WI38 (cell line): Measurements from ENCODE around the gene ESYT2.

ENCODE experiments used
- H3K4me3 ChIP-seq: 2 replicates; pipeline ENCODE4 v1.5.1; 2011; ENCODE audit warnings: low read depth, mild to moderate bottlenecking, control low read depth, low read length
- TF ChIP-seq, protein P1 (sequence below): IDR thresholded peaks from 2 replicates; pipeline ENCODE4 v1.5.1; 2012; ENCODE audit warnings: low read depth, mild to moderate bottlenecking, control low read depth, low read length

ESYT2 gene

DNA sequence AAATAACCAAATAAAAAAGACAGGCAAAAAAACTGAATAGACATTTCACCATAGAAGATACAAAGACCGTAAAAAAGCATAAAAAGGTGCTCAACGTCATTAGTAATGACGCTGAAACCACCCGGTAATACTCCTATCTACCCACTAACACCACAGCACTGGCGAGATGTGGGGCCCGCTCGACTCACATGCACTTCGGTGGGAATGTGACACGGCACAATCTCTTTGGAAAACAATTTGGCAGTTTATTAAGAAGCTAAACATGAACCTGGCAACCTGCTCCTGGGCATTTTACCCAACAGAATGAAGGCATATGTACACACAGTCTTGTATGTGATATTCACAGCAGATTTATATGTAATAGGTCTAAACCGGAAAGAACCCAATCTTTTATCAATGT, 81.9 kb downstream of the ESYT2 start:
- TF ChIP-seq, protein P1, sequence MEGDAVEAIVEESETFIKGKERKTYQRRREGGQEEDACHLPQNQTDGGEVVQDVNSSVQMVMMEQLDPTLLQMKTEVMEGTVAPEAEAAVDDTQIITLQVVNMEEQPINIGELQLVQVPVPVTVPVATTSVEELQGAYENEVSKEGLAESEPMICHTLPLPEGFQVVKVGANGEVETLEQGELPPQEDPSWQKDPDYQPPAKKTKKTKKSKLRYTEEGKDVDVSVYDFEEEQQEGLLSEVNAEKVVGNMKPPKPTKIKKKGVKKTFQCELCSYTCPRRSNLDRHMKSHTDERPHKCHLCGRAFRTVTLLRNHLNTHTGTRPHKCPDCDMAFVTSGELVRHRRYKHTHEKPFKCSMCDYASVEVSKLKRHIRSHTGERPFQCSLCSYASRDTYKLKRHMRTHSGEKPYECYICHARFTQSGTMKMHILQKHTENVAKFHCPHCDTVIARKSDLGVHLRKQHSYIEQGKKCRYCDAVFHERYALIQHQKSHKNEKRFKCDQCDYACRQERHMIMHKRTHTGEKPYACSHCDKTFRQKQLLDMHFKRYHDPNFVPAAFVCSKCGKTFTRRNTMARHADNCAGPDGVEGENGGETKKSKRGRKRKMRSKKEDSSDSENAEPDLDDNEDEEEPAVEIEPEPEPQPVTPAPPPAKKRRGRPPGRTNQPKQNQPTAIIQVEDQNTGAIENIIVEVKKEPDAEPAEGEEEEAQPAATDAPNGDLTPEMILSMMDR = no peak

DNA sequence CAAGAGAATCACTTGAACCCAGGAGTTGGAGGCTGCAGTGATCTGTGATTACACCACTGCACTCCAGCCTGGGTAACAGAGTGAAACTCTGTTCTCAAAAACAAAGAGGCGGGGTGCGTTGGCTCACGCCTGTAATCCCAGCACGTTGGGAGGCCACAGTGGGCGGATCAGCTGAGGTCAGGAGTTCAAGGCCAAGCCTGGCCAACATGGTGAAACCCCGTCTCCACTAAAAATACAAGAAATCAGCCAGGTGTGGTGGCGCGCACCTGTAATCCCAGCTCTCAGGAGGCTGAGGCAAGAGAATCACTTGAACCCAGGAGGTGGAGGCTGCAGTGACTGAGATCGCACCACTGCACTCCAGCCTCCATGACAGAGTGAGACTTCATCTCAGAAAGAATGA, 82.4 kb downstream of the ESYT2 start:
- TF ChIP-seq, protein P1 = no peak
- no peak overlapping the region for H3K4me3 ChIP-seq

More for the DNA sequence above, 81.9 kb downstream of the ESYT2 start:
- H3K4me3 ChIP-seq = no peak overlapping the region

DNA sequence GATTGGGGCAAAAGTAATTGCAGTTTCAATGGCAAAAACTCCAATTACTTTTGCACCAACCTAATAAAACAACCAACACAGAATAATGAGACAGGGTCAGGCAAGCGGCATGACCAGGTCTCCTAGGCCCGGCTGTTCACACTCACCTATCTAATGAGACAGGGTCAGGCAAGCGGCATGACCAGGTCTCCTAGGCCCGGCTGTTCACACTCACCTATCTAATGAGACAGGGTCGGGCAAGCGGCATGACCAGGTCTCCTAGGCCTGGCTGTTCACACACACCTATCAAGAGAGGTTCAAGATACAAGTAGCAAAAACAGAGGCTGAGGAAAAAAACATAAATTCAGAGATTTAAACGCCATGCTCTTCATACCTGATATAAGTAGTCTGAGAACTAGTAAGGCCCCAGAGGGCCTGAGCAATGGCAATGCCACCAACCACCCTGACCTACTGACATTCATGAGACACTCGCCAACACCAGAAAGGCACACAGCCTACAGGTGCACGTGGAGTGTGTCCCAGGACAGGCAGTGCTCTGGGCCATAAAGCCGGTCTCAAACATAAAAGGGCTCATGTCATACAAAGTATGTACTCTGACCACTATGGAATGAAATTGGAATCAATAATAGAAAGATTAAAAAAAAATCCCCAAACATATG, 84.1 kb downstream of the ESYT2 start:
- H3K4me3 ChIP-seq = no peak overlapping the region
- TF ChIP-seq, protein P1 = no peak

DNA sequence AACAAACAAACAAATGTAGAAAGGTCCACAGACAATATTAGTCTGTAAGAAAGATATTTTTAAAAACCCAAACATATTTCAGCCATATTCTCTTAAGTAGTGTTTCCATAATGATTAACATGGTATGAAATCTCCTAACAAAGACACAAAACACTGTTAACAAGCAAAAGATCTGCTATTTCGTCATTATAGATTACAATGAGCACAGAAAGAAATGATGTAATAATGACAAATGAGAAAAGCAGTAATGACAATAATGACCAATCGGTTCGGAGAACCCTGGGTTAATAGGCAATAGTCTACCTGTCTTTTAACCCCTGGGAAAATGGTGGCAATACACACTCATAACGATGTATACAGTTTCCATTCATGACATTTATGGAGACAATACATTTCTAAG, 85.2 kb downstream of the ESYT2 start:
- TF ChIP-seq, protein P1 = no peak
- H3K4me3 ChIP-seq = no peak overlapping the region

DNA sequence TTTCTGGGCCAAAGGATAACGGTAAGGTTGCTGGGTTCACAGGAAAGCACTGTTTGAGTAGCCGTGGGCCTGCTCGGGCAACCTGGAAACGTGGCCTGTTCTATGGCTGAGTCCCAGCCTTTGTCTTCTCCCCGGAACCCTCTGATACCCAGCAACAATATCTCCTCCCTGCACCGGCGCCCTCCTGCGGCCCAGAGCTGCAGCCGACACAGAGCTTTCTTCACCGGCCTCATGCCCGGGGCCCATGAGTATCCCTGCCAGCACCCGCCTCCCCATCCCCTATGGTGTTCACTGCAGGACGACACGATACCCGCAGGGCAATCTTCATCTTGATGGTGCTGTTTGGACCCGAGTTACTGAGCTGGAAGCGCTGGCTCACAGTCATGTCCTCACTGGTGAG, 86.1 kb downstream of the ESYT2 start:
- TF ChIP-seq, protein P1 = no peak
- no peak overlapping the region for H3K4me3 ChIP-seq

DNA sequence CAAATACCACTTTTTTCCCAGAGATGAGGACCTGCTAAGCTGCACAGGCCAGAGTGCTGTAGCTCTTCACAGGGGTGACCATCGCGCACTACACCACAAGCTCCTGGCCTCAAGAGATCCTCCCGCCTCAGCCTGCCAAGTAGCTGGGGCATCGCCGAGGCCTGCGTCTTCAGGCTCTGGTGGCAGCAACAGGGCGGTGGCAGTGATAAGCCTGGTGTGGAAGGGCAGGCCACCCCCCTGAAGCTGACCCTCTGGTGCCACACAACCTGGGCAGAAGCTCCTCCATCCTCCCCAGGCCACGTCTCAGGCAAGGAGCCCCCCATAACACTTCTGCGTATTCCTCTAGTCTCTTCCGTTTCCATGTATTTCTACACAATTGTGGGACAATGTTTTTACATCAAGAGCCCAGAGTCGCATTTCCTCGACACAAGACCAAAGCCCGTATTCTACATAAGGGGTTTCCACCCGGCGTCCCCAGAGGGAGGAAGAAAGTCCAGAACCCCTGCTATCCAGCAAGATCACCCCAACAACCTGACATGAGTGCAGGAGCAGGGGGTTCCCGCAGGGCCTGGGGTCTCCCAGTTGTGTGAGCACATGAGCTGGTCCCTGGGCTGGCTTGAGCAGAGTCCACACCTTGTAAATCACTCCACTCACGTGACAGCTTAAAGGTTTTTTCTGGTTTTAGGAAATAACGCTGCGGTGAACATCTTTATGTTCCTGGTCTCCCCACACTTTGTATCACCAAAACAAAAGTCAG, 87.1 kb downstream of the ESYT2 start:
- no peak overlapping the region for H3K4me3 ChIP-seq
- TF ChIP-seq, protein P1 = no peak

DNA sequence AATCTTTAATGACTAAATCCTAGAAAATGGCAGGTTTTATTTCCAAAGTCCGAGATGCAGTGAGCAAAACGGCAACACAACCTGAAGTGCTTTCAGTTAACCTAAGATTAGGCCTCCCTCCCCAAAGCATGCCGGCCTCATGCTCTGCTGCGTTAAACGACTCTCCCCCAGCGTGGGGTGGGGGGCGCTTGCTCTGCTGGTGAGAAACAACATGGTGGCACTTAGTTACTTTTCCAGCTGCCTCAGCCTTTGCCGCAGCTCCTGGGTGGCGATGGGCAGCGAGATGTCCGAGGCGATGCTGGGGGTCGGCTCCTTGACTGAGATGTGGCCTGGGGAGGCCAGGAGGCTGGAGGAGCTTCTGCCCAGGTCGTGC, 88.0 kb downstream of the ESYT2 start:
- H3K4me3 ChIP-seq = no peak overlapping the region
- TF ChIP-seq, protein P1 = no peak
